Breast epithelium (tissue), 4 donors: ENCODE results near the gene ASB18. TPM values are rescaled to one million over a fixed set of nuclear protein-coding genes. Genes with fewer than 3 reads are reported as not detected.

Experiments used
- DNase-seq, 2 donors: peaks; one replicate each; pipeline ENCODE4 v3.0.0-alpha.2; 2019; ENCODE audit warnings: low spot score in 2 of 2
- H3K27ac ChIP-seq, 2 donors: fragments of 200-600 bp; sonication (generic) in 1 of 2; one replicate each; pipeline ENCODE4 v1.5.1; 2016 to 2019; ENCODE audit warnings: mild to moderate bottlenecking in 1 of 2
- H3K27me3 ChIP-seq, 2 donors: fragments of 200-600 bp; sonication (generic) in 1 of 2; one replicate each; pipeline versions ENCODE4 v1.5.1 to v1.6.0; 2017 to 2019; ENCODE audit warnings: control low read depth in 1 of 2, mild to moderate bottlenecking in 1 of 2
- H3K36me3 ChIP-seq: fragments of 200-600 bp; one replicate; pipeline ENCODE4 v1.5.1; 2019
- H3K4me1 ChIP-seq, 2 donors: fragments of 200-600 bp; sonication (generic); one replicate each; pipeline ENCODE4 v1.5.1; 2016 to 2019; ENCODE audit warnings: control low read depth in 1 of 2
- H3K4me3 ChIP-seq, 3 donors: fragments of 200-600 bp; sonication (generic); 1 replicate in 2 of 3; 2 replicates in 1 of 3; pipeline ENCODE4 v1.5.1; 2016 to 2019; ENCODE audit warnings: mild to moderate bottlenecking in 3 of 3, moderate library complexity in 2 of 3
- H3K9me3 ChIP-seq, 2 donors: fragments of 200-600 bp; sonication (generic) in 1 of 2; one replicate each; pipeline ENCODE4 v1.5.1; 2016 to 2019; ENCODE audit warnings: control low read depth in 1 of 2
- CTCF ChIP-seq, 3 donors: fragments of 450-650 bp; IDR thresholded peaks; one replicate each; pipeline ENCODE4 v1.5.1; 2016 to 2017; ENCODE audit warnings: antibody characterized with exemption in 3 of 3, mild to moderate bottlenecking in 3 of 3, moderate library complexity in 3 of 3
- POLR2A ChIP-seq: fragments of 450-650 bp; IDR thresholded peaks from one replicate; pipeline ENCODE4 v1.6.1; 2016; ENCODE audit warnings: antibody characterized with exemption, mild to moderate bottlenecking, moderate library complexity
- POLR2AphosphoS5 ChIP-seq, 3 donors: sonication (generic); formaldehyde crosslinking; IDR thresholded peaks; one replicate each; pipeline ENCODE4 v1.6.1; 2017; ENCODE audit warnings: antibody characterized with exemption in 3 of 3
- intact Hi-C: fragments of 100-400 bp; cut with DNase I; formaldehyde crosslinking; loops from one replicate; pipeline ENCODE4 v1.15.1; 2023; ENCODE audit warnings: low total_unique reads
- total RNA-seq, 3 donors: library from RNA; depleted of rRNA; stranded (reverse); fragments of >200 nt; gene quantifications; one replicate each; pipeline ENCODE4 v1.1.0, GENCODE V29; 2016

ASB18 gene
- total RNA-seq, 3 donors from 2014 or later: not detected

GRCh38 chr2:236205867-236206645 lies 58.1 kb downstream of the ASB18 start:
- H3K36me3 ChIP-seq: no peaks in the 10 kb centered on the region
- no peak overlapping the region for H3K27ac ChIP-seq
- no peaks in the 10 kb centered on the region for H3K4me1 ChIP-seq
- H3K4me3 ChIP-seq: no peak overlapping the region
- no peak for TF ChIP-seq POLR2AphosphoS5 (IDR thresholded peaks at IDR 0.05)
- no peak for TF ChIP-seq CTCF (IDR thresholded peaks at IDR 0.05)
- TF ChIP-seq POLR2A: no peak
- intact Hi-C loops: no loop called here
- peaks cover 0 to 15% of the 10 kb centered on the region in 2 donors for H3K9me3 ChIP-seq
- peaks cover 0 to 6% of the 10 kb centered on the region in 2 donors for H3K27me3 ChIP-seq
- DNase-seq: no peak

GRCh38 chr2:236204953-236205352 lies 59.3 kb downstream of the ASB18 start:
- Histone ChIP-seq H3K4me1 (no peaks in the 10 kb centered on the region), H3K27ac (no peak overlapping the region), H3K36me3 (no peaks in the 10 kb centered on the region), H3K4me3 (no peak overlapping the region), H3K27me3 (peaks cover 0 to 6% of the 10 kb centered on the region in 2 donors), H3K9me3 (peaks cover 0 to 15% of the 10 kb centered on the region in 2 donors)
- no peak for TF ChIP-seq POLR2A
- no peak for TF ChIP-seq CTCF (IDR thresholded peaks at IDR 0.05)
- no peak for TF ChIP-seq POLR2AphosphoS5 (IDR thresholded peaks at IDR 0.05)
- intact Hi-C loops: no loop called here
- no peak for DNase-seq

- DNase-seq: no peak
These were observed 63.8 kb downstream of the ASB18 start for GRCh38 chr2:236200378-236200777.

GRCh38 chr2:236196366-236196765 lies 67.8 kb downstream of the ASB18 start:
- H3K36me3 ChIP-seq: no peaks in the 10 kb centered on the region
- no peaks in the 10 kb centered on the region for H3K27me3 ChIP-seq
- no peaks in the 10 kb centered on the region for H3K4me1 ChIP-seq
- DNase-seq: no peak
- intact Hi-C loops: no loop called here
- H3K9me3 ChIP-seq: no peaks in the 10 kb centered on the region
- TF ChIP-seq POLR2A: no peak
- TF ChIP-seq CTCF (IDR thresholded peaks at IDR 0.05): no peak
- no peak for TF ChIP-seq POLR2AphosphoS5 (IDR thresholded peaks at IDR 0.05)
- no peak overlapping the region for H3K4me3 ChIP-seq
- no peak overlapping the region for H3K27ac ChIP-seq

More at GRCh38 chr2:236200378-236200777, 63.8 kb downstream of the ASB18 start:
- Histone ChIP-seq H3K27me3 (peaks cover 0 to 2% of the 10 kb centered on the region in 2 donors), H3K9me3 (no peaks in the 10 kb centered on the region), H3K36me3 (no peaks in the 10 kb centered on the region), H3K27ac (no peak overlapping the region), H3K4me1 (no peaks in the 10 kb centered on the region), H3K4me3 (no peak overlapping the region)
- TF ChIP-seq POLR2AphosphoS5 (IDR thresholded peaks at IDR 0.05) (no peak), CTCF (IDR thresholded peaks at IDR 0.05) (no peak), POLR2A (no peak)
- intact Hi-C loops: no loop called here

- intact Hi-C loops: no loop called here
- H3K4me3 ChIP-seq: no peak overlapping the region
- no peak overlapping the region for H3K27ac ChIP-seq
- no peaks in the 10 kb centered on the region for H3K4me1 ChIP-seq
- DNase-seq: no peak
- no peaks in the 10 kb centered on the region for H3K27me3 ChIP-seq
- H3K9me3 ChIP-seq: no peaks in the 10 kb centered on the region
- TF ChIP-seq POLR2A (no peak), POLR2AphosphoS5 (IDR thresholded peaks at IDR 0.05) (no peak), CTCF (IDR thresholded peaks at IDR 0.05) (no peak)
- no peaks in the 10 kb centered on the region for H3K36me3 ChIP-seq
These were observed 68.5 kb downstream of the ASB18 start for GRCh38 chr2:236195726-236196125.
